A549 (cell line): ENCODE results near the gene ADPRHL1. TPM values are rescaled to one million over a fixed set of nuclear protein-coding genes. Genes with fewer than 3 reads are reported as not detected.

Experiments used
- ATAC-seq, 2 experiments: fragments of 200-7000 bp in 1 of 2; fragments of >200 bp in 1 of 2; cut with Nextera tagmentation in 1 of 2; cut with Tn5 transposase in 1 of 2; 3 replicates each; pipeline versions ENCODE4 v1.8.0 to v1.9.1; 2018 to 2020; ENCODE audit warnings: mild to moderate bottlenecking in 1 of 2, moderate library complexity in 1 of 2
- CTCF ChIA-PET: fragments of 300-600 bp; sonication (Branson Sonifier 250); formaldehyde crosslinking; extraction: SDS; loops from one replicate; lab custom pipeline; 2021; ENCODE audit warnings: antibody characterized with exemption, inconsistent platforms; lab: Yijun Ruan, JAX
- POLR2A ChIA-PET: fragments of 350-600 bp; formaldehyde crosslinking; extraction: SDS; loops from one replicate; lab custom pipeline; 2021; ENCODE audit warnings: antibody characterized with exemption, inconsistent platforms; lab: Yijun Ruan, JAX
- DNase-seq, 2 experiments: peaks; one replicate each; pipeline versions ENCODE4 v3.0.0 to v3.0.0-alpha.2; 2011 to 2016; ENCODE audit warnings: low read depth in 1 of 2, low spot score in 1 of 2
- FAIRE-seq: peaks from 2 replicates; lab custom pipeline; 2011; peaks lifted over from hg19 to GRCh38; lab: Jason Lieb, UNC
- H3K27ac ChIP-seq, 2 experiments: fragments of >200 bp; sonication (Bioruptor Twin); formaldehyde crosslinking; 3 replicates each; pipeline ENCODE4 v1.5.1; 2016 to 2017
- H3K4me1 ChIP-seq: fragments of >200 bp; sonication (Bioruptor Twin); formaldehyde crosslinking; 3 replicates; pipeline ENCODE4 v1.6.1; 2016
- H3K4me2 ChIP-seq: fragments of >200 bp; sonication (Bioruptor Twin); formaldehyde crosslinking; 3 replicates; pipeline ENCODE4 v1.6.1; 2016
- H3K4me3 ChIP-seq: fragments of >200 bp; sonication (Bioruptor Twin); formaldehyde crosslinking; 3 replicates; pipeline ENCODE4 v1.5.1; 2016
- H3K9me3 ChIP-seq: fragments of >200 bp; sonication (Bioruptor Twin); formaldehyde crosslinking; 3 replicates; pipeline ENCODE4 v1.6.1; 2016
- BHLHE40 ChIP-seq: IDR thresholded peaks from 2 replicates; pipeline ENCODE4 v1.6.1; 2012; ENCODE audit warnings: low read depth, low read length, inconsistent platforms
- CBX8 ChIP-seq: fragments of 200-600 bp; sonication (generic); IDR thresholded peaks from 2 replicates; pipeline ENCODE4 v1.6.1; 2016
- CEBPB ChIP-seq, 2 experiments: fragments of >200 bp in 1 of 2; sonication (Bioruptor Twin) in 1 of 2; formaldehyde crosslinking in 1 of 2; IDR thresholded peaks; 2 replicates each; pipeline ENCODE4 v1.6.1; 2012 to 2016
- EHF ChIP-seq: fragments of 250-450 bp; sonication (Bioruptor Pico); IDR thresholded peaks from 2 replicates; pipeline ENCODE4 v1.5.0; 2020; ENCODE audit warnings: mild to moderate bottlenecking
- HDAC2 ChIP-seq: fragments of 200-600 bp; sonication (generic); IDR thresholded peaks from 2 replicates; pipeline ENCODE4 v1.6.1; 2016
- HOXB13 ChIP-seq: fragments of 250-450 bp; sonication (Bioruptor Pico); IDR thresholded peaks from 2 replicates; pipeline ENCODE4 v1.5.0; 2020; ENCODE audit warnings: low read depth, mild to moderate bottlenecking, moderate library complexity
- HOXB5 ChIP-seq: fragments of 250-450 bp; sonication (Bioruptor Pico); IDR thresholded peaks from 2 replicates; pipeline ENCODE4 v1.5.0; 2020; ENCODE audit warnings: mild to moderate bottlenecking, moderate library complexity
- KDM1A ChIP-seq: fragments of 200-600 bp; sonication (generic); IDR thresholded peaks from 2 replicates; pipeline ENCODE4 v1.6.1; 2016; ENCODE audit warnings: low read depth, mild to moderate bottlenecking
- NPAS2 ChIP-seq: fragments of 250-450 bp; sonication (Bioruptor Pico); IDR thresholded peaks from 2 replicates; pipeline ENCODE4 v1.8.0; 2022; ENCODE audit warnings: mild to moderate bottlenecking, moderate library complexity, borderline replicate concordance
- POLR2A ChIP-seq: IDR thresholded peaks from 2 replicates; pipeline ENCODE4 v1.6.1; 2012; ENCODE audit warnings: mild to moderate bottlenecking, low read length
- RAD21 ChIP-seq, 2 experiments: fragments of >200 bp in 1 of 2; sonication (Bioruptor Twin) in 1 of 2; formaldehyde crosslinking in 1 of 2; IDR thresholded peaks in 1 of 2; conservative IDR thresholded peaks in 1 of 2; 2 replicates in 1 of 2; 3 replicates in 1 of 2; pipeline ENCODE4 v1.6.1; 2012 to 2018; ENCODE audit warnings: inconsistent platforms in 1 of 2
- RFX5 ChIP-seq: fragments of 450-650 bp; IDR thresholded peaks from 2 replicates; pipeline ENCODE4 v1.7.1; 2014; ENCODE audit warnings: antibody characterized with exemption, mild to moderate bottlenecking, moderate library complexity
- RNF2 ChIP-seq: fragments of 200-600 bp; sonication (generic); IDR thresholded peaks from 2 replicates; pipeline ENCODE4 v1.6.1; 2016; ENCODE audit warnings: low read depth, mild to moderate bottlenecking, antibody characterized with exemption, moderate library complexity, borderline replicate concordance
- TFCP2L1 ChIP-seq: fragments of 250-450 bp; sonication (Bioruptor Pico); IDR thresholded peaks from 2 replicates; pipeline ENCODE4 v1.5.0; 2021; ENCODE audit warnings: mild to moderate bottlenecking
- ZNF302 ChIP-seq: fragments of 250-450 bp; sonication (Bioruptor Pico); IDR thresholded peaks from 2 replicates; pipeline ENCODE4 v1.9.0; 2021; ENCODE audit warnings: inconsistent platforms, mild to moderate bottlenecking, moderate library complexity
- WGBS: methylation state at CpG from one replicate; pipeline ENCODE4 v1.1.6; 2017; ENCODE audit errors: missing lambda C conversion rate; 5-methylcytosine and 5-hydroxymethylcytosine counted together
- polyA plus RNA-seq, 4 experiments: library from polyadenylated mRNA; depleted of rRNA in 3 of 4; stranded (reverse); fragments of >200 nt; fragmentation: RNase III in 1 of 4; extraction: RNeasy Plus Mini Kit Qiagen cat#74134 plus additional on column Dnase treatment in 1 of 4; gene quantifications; 2 replicates in 3 of 4; 3 replicates in 1 of 4; pipeline ENCODE4 v1.2.3, GENCODE V29; 2011 to 2017
- TF ChIP-seq, protein P1 (sequence below): fragments of 450-650 bp; IDR thresholded peaks from 2 replicates; pipeline ENCODE4 v1.6.1; 2014; ENCODE audit warnings: antibody characterized with exemption
- TF ChIP-seq, protein P2 (sequence below): fragments of >200 bp; sonication (Bioruptor Twin); formaldehyde crosslinking; IDR thresholded peaks from 3 replicates; pipeline ENCODE4 v1.5.1; 2016
- TF ChIP-seq, protein P3 (sequence below): fragments of 250-450 bp; sonication (Bioruptor Pico); IDR thresholded peaks from 2 replicates; pipeline ENCODE4 v1.5.0; 2020; ENCODE audit warnings: low read depth, mild to moderate bottlenecking, moderate library complexity
- TF ChIP-seq, protein P4 (sequence below): IDR thresholded peaks from 2 replicates; pipeline ENCODE4 v1.6.1; 2012; ENCODE audit warnings: low read depth, borderline replicate concordance
- TF ChIP-seq, protein P5 (sequence below): fragments of 150-350 bp; IDR thresholded peaks from 2 replicates; pipeline ENCODE4 v1.6.1; 2014; ENCODE audit warnings: low read depth, mild to moderate bottlenecking, low read length
- TF ChIP-seq, protein P6 (sequence below): fragments of 250-450 bp; sonication (Bioruptor Pico); IDR thresholded peaks from 2 replicates; pipeline ENCODE4 v1.5.0; 2021; ENCODE audit warnings: mild to moderate bottlenecking, moderate library complexity, borderline replicate concordance

Gene ADPRHL1
- polyA plus RNA-seq, 2 of the 4 experiments (the other 2 are of a cell fraction): 11.0 to 11.4 TPM

DNA sequence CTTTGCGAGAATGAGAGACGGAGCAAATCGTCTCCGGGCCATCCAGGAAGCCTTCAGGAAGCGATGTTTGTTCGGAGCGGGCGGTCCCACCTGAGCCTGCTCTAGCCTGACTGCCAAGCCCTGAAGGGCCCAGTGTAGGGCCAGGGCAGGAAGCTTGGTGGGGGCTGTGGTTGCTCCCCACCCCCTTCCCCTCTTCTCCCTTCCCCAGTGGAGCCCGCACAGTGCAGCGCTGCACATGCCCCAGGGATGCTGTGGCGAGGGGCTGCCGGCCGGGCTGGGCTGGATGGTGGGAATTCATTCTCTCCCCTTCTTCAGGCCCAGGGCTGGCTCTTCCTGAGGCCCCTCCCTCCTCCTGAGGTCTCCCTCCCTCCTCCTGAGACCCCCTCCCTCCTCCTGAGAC lies 82.2 kb downstream of the ADPRHL1 start:
- ChIA-PET POLR2A (no interaction called here), CTCF (no interaction called here)
- no peak overlapping the region for H3K4me3 ChIP-seq
- no peaks in the 10 kb centered on the region for H3K9me3 ChIP-seq
- H3K4me1 ChIP-seq: no peaks in the 10 kb centered on the region
- H3K27ac ChIP-seq: no peak overlapping the region
- 83% methylated on average over 11 of the region's 13 CpGs for WGBS
- no peak for DNase-seq
- ATAC-seq: no peak
- H3K4me2 ChIP-seq: no peak overlapping the region
- no peak for FAIRE-seq
- TF ChIP-seq ZNF302 (CRISPR knock-in tag) (no peak), RFX5 (no peak), NPAS2 (CRISPR knock-in tag) (no peak), HOXB13 (CRISPR knock-in tag) (no peak), HOXB5 (no peak), BHLHE40 (no peak), HDAC2 (no peak), CEBPB (IDR thresholded peaks at IDR 0.05) (no peak), CBX8 (no peak), POLR2A (no peak), RNF2 (no peak), RAD21 (conservative IDR thresholded peaks at IDR 0.05 in 1 of 2, IDR thresholded peaks at IDR 0.05 in 1 of 2) (no peak), TFCP2L1 (CRISPR knock-in tag) (no peak), KDM1A (no peak), EHF (CRISPR knock-in tag) (no peak)
- TF ChIP-seq, protein P1, sequence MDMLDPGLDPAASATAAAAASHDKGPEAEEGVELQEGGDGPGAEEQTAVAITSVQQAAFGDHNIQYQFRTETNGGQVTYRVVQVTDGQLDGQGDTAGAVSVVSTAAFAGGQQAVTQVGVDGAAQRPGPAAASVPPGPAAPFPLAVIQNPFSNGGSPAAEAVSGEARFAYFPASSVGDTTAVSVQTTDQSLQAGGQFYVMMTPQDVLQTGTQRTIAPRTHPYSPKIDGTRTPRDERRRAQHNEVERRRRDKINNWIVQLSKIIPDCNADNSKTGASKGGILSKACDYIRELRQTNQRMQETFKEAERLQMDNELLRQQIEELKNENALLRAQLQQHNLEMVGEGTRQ: no peak
- TF ChIP-seq, protein P2, sequence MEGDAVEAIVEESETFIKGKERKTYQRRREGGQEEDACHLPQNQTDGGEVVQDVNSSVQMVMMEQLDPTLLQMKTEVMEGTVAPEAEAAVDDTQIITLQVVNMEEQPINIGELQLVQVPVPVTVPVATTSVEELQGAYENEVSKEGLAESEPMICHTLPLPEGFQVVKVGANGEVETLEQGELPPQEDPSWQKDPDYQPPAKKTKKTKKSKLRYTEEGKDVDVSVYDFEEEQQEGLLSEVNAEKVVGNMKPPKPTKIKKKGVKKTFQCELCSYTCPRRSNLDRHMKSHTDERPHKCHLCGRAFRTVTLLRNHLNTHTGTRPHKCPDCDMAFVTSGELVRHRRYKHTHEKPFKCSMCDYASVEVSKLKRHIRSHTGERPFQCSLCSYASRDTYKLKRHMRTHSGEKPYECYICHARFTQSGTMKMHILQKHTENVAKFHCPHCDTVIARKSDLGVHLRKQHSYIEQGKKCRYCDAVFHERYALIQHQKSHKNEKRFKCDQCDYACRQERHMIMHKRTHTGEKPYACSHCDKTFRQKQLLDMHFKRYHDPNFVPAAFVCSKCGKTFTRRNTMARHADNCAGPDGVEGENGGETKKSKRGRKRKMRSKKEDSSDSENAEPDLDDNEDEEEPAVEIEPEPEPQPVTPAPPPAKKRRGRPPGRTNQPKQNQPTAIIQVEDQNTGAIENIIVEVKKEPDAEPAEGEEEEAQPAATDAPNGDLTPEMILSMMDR: no peak
- TF ChIP-seq, protein P3, sequence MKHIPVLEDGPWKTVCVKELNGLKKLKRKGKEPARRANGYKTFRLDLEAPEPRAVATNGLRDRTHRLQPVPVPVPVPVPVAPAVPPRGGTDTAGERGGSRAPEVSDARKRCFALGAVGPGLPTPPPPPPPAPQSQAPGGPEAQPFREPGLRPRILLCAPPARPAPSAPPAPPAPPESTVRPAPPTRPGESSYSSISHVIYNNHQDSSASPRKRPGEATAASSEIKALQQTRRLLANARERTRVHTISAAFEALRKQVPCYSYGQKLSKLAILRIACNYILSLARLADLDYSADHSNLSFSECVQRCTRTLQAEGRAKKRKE (CRISPR knock-in tag): no peak
- TF ChIP-seq, protein P4, sequence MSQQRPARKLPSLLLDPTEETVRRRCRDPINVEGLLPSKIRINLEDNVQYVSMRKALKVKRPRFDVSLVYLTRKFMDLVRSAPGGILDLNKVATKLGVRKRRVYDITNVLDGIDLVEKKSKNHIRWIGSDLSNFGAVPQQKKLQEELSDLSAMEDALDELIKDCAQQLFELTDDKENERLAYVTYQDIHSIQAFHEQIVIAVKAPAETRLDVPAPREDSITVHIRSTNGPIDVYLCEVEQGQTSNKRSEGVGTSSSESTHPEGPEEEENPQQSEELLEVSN: no peak
- TF ChIP-seq, protein P5, sequence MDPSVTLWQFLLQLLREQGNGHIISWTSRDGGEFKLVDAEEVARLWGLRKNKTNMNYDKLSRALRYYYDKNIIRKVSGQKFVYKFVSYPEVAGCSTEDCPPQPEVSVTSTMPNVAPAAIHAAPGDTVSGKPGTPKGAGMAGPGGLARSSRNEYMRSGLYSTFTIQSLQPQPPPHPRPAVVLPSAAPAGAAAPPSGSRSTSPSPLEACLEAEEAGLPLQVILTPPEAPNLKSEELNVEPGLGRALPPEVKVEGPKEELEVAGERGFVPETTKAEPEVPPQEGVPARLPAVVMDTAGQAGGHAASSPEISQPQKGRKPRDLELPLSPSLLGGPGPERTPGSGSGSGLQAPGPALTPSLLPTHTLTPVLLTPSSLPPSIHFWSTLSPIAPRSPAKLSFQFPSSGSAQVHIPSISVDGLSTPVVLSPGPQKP: no peak
- TF ChIP-seq, all 56 proteins: peak for 0

DNA sequence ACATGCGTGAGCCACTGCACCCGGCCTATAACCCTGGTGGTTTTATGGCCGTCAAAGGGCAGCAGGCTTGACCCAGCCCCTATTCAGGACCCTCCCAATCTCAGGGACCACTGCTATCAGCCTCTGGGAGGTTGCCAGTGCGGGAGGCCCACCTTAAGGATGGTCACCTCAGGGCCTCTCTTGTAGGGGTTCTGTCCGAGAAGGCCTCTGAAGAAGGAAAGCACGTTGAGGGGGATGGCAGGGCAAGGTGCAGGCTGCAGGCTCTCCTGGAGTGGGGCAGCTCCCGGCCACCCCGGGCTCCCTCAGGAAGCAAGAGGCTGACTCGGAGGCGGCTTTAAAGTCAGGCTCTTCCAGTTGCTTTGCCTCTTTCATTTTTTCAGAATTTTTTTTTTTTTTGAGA lies 83.4 kb downstream of the ADPRHL1 start:
- FAIRE-seq (no peak), ATAC-seq (no peak), DNase-seq (no peak)
- no peak overlapping the region for H3K27ac ChIP-seq
- ChIA-PET POLR2A (no interaction called here), CTCF (no interaction called here)
- 84% methylated on average over 9 of the region's 10 CpGs for WGBS
- H3K4me1 ChIP-seq: no peaks in the 10 kb centered on the region
- no peaks in the 10 kb centered on the region for H3K9me3 ChIP-seq
- no peak overlapping the region for H3K4me2 ChIP-seq
- H3K4me3 ChIP-seq: no peak overlapping the region
- no peak for TF ChIP-seq NPAS2 (CRISPR knock-in tag)
- TF ChIP-seq, protein P6, sequence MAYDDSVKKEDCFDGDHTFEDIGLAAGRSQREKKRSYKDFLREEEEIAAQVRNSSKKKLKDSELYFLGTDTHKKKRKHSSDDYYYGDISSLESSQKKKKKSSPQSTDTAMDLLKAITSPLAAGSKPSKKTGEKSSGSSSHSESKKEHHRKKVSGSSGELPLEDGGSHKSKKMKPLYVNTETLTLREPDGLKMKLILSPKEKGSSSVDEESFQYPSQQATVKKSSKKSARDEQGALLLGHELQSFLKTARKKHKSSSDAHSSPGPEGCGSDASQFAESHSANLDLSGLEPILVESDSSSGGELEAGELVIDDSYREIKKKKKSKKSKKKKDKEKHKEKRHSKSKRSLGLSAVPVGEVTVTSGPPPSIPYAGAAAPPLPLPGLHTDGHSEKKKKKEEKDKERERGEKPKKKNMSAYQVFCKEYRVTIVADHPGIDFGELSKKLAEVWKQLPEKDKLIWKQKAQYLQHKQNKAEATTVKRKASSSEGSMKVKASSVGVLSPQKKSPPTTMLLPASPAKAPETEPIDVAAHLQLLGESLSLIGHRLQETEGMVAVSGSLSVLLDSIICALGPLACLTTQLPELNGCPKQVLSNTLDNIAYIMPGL (CRISPR knock-in tag): no peak
